OCI-LY7 (cell line): ENCODE results near the gene NTN3.

ENCODE experiments used
- CTCF ChIP-seq: fragments of 200-600 bp; sonication (generic); conservative IDR thresholded peaks from 2 replicates; pipeline ENCODE4 v1.5.1; 2014; ENCODE audit warnings: mild to moderate bottlenecking, antibody characterized with exemption, low read length, moderate library complexity, mixed read lengths
- EZH2phosphoT487 ChIP-seq: fragments of 200-600 bp; sonication (generic); IDR thresholded peaks from 2 replicates; pipeline ENCODE4 v1.6.1; 2018; ENCODE audit warnings: low read depth, borderline replicate concordance, mild to moderate bottlenecking, mixed run types, antibody characterized with exemption, low read length, moderate library complexity, mixed read lengths

- TF ChIP-seq CTCF (no peak), EZH2phosphoT487 (no peak)
Measured at GRCh38 chr16:2425008-2425518, 46.0 kb upstream of the NTN3 start.
